H1 (cell line): ENCODE data around the gene BEST2.

Source experiments
- JUN ChIP-seq: IDR thresholded peaks from 2 replicates; pipeline ENCODE4 v1.6.1; 2011; ENCODE audit warnings: low read depth, mild to moderate bottlenecking, improper control_type of control experiment, low read length
- TF ChIP-seq, protein P1 (sequence below), 3 experiments: IDR thresholded peaks; 1 replicate in 2 of 3; 2 replicates in 1 of 3; pipeline versions ENCODE4 v1.5.1 to v1.6.1; 2011; ENCODE audit warnings: low read length in 3 of 3, mild to moderate bottlenecking in 3 of 3, inconsistent platforms in 2 of 3, low read depth in 1 of 3, moderate library complexity in 1 of 3; ENCODE audit not compliant: insufficient read depth in 1 of 3; ENCODE audit errors: control extremely low read depth in 1 of 3

DNA sequence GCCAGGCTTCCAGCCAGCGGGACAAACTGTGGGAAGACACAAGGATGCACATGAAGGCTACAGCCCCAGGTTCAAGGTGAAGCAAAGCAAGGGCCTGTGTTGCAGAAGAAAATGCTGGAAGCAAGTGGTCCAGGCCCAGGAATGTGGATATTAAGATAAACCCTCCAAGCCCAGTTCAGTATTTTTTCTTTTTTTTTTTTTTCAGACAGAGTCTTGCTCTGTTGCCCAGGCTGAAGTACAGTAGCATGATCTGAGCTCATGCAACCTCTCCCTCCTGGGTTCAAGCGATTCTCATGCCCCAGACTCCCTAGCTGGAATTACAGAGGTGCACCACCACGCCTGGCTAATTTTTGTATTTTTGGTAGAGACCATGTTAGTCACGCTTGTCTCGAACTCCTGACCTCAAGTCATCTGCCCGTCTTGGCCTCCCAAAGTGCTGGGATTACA is 45.6 kb downstream of the BEST2 start:
- no peak for TF ChIP-seq JUN
- TF ChIP-seq, protein P1, sequence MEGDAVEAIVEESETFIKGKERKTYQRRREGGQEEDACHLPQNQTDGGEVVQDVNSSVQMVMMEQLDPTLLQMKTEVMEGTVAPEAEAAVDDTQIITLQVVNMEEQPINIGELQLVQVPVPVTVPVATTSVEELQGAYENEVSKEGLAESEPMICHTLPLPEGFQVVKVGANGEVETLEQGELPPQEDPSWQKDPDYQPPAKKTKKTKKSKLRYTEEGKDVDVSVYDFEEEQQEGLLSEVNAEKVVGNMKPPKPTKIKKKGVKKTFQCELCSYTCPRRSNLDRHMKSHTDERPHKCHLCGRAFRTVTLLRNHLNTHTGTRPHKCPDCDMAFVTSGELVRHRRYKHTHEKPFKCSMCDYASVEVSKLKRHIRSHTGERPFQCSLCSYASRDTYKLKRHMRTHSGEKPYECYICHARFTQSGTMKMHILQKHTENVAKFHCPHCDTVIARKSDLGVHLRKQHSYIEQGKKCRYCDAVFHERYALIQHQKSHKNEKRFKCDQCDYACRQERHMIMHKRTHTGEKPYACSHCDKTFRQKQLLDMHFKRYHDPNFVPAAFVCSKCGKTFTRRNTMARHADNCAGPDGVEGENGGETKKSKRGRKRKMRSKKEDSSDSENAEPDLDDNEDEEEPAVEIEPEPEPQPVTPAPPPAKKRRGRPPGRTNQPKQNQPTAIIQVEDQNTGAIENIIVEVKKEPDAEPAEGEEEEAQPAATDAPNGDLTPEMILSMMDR (IDR thresholded peaks at IDR 0.05; ENCODE audit: control extremely low read depth in 1 of 3, insufficient read depth in 1 of 3, low read depth in 1 of 3, low read length in 3 of 3) = no peak
